Osteoblast (primary cell): Measurements from ENCODE around the gene SEMA4B. TPM values are rescaled to one million over a fixed set of nuclear protein-coding genes. Genes with fewer than 3 reads are reported as not detected.
A peak's percentile ranks its signal among the peaks of the same experiment; 100 is the strongest.

Experiments used
- DNase-seq: peaks from one replicate; pipeline ENCODE4 v3.0.0; 2011; ENCODE audit warnings: low spot score, mixed read lengths; ENCODE audit not compliant: insufficient read length; ENCODE audit errors: missing footprints
- H2AFZ ChIP-seq: 2 replicates; pipeline ENCODE4 v1.6.0; 2011; ENCODE audit warnings: mild to moderate bottlenecking, low read length
- H3K27ac ChIP-seq: 2 replicates; pipeline ENCODE4 v1.5.1; 2011; ENCODE audit warnings: mild to moderate bottlenecking, low read depth, low read length, moderate library complexity
- H3K27me3 ChIP-seq: 2 replicates; pipeline ENCODE4 v1.6.0; 2012; ENCODE audit warnings: mild to moderate bottlenecking, control low read depth, inconsistent platforms, low read length, moderate library complexity; ENCODE audit not compliant: insufficient read depth
- H3K36me3 ChIP-seq: 2 replicates; pipeline ENCODE4 v1.5.1; 2011; ENCODE audit warnings: mild to moderate bottlenecking, low read length, control low read depth, moderate library complexity; ENCODE audit not compliant: insufficient read depth
- H3K4me1 ChIP-seq: 2 replicates; pipeline ENCODE4 v1.5.1; 2011; ENCODE audit warnings: mild to moderate bottlenecking, low read length, control low read depth, moderate library complexity; ENCODE audit not compliant: insufficient read depth
- H3K4me2 ChIP-seq: 2 replicates; pipeline ENCODE4 v1.6.0; 2011; ENCODE audit warnings: mild to moderate bottlenecking, low read length; ENCODE audit not compliant: insufficient read depth
- H3K4me3 ChIP-seq: fragments of 200-600 bp; sonication (generic); 3 replicates; pipeline ENCODE4 v1.5.1; 2012; ENCODE audit warnings: mild to moderate bottlenecking, low read length, inconsistent platforms; ENCODE audit not compliant: insufficient read depth
- H3K79me2 ChIP-seq: 2 replicates; pipeline ENCODE4 v1.6.0; 2012; ENCODE audit warnings: mild to moderate bottlenecking, low read length, control low read depth, inconsistent platforms; ENCODE audit not compliant: insufficient read depth
- H3K9me3 ChIP-seq: 2 replicates; pipeline ENCODE4 v1.5.1; 2011; ENCODE audit warnings: low read depth, low read length, control low read depth
- H4K20me1 ChIP-seq: 2 replicates; pipeline ENCODE4 v1.6.0; 2012; ENCODE audit warnings: mild to moderate bottlenecking, low read length, control low read depth; ENCODE audit not compliant: insufficient read depth
- CTCF ChIP-seq: IDR thresholded peaks from 2 replicates; pipeline ENCODE4 v1.5.1; 2011; ENCODE audit warnings: mild to moderate bottlenecking, low read depth, low read length, moderate library complexity; ENCODE audit errors: extremely low read depth
- total RNA-seq: library from RNA; depleted of rRNA; stranded (reverse); fragments of >200 nt; gene quantifications from 2 replicates; pipeline ENCODE4 v1.2.3, GENCODE V29; 2012

Gene SEMA4B
- total RNA-seq, 1 donor: 8.7 TPM

- peak; percentile 32 for DNase-seq
- Histone ChIP-seq H3K4me2 (no peak overlapping the region), H3K36me3 (no peaks in the 10 kb centered on the region), H3K9me3 (no peaks in the 10 kb centered on the region), H4K20me1 (peaks cover 3% of the 10 kb centered on the region), H3K4me3 (no peak overlapping the region), H3K27ac (no peak overlapping the region), H3K4me1 (peaks cover 9% of the 10 kb centered on the region), H2AFZ (no peak overlapping the region), H3K27me3 (no peaks in the 10 kb centered on the region), H3K79me2 (no peaks in the 10 kb centered on the region)
- TF ChIP-seq CTCF: no peak
Observed at GRCh38 chr15:90209591-90209990, 8.5 kb downstream of the SEMA4B start.

GRCh38 chr15:90210593-90210992, 9.5 kb downstream of the SEMA4B start:
- Histone ChIP-seq H3K36me3 (no peaks in the 10 kb centered on the region), H3K4me1 (peaks cover 9% of the 10 kb centered on the region), H3K27me3 (no peaks in the 10 kb centered on the region), H4K20me1 (no peaks in the 10 kb centered on the region), H2AFZ (no peak overlapping the region), H3K4me2 (no peak overlapping the region), H3K4me3 (no peak overlapping the region), H3K27ac (no peak overlapping the region), H3K79me2 (no peaks in the 10 kb centered on the region), H3K9me3 (no peaks in the 10 kb centered on the region)
- no peak for TF ChIP-seq CTCF
- DNase-seq: no peak

GRCh38 chr15:90211009-90211408, 9.9 kb downstream of the SEMA4B start:
- Histone ChIP-seq H4K20me1 (no peaks in the 10 kb centered on the region), H3K36me3 (no peaks in the 10 kb centered on the region), H2AFZ (peak overlapping the region; percentile 59), H3K27ac (no peak overlapping the region), H3K79me2 (no peaks in the 10 kb centered on the region), H3K4me3 (no peak overlapping the region), H3K4me2 (no peak overlapping the region), H3K27me3 (no peaks in the 10 kb centered on the region), H3K9me3 (no peaks in the 10 kb centered on the region), H3K4me1 (peaks cover 9% of the 10 kb centered on the region)
- DNase-seq: peak; percentile 52
- no peak for TF ChIP-seq CTCF

GRCh38 chr15:90211440-90212143, 10.5 kb downstream of the SEMA4B start:
- Histone ChIP-seq H4K20me1 (no peaks in the 10 kb centered on the region), H3K36me3 (no peaks in the 10 kb centered on the region), H3K4me1 (peaks cover 9% of the 10 kb centered on the region), H3K79me2 (no peaks in the 10 kb centered on the region), H2AFZ (peak overlapping the region; percentile 59), H3K4me3 (no peak overlapping the region), H3K27ac (no peak overlapping the region), H3K27me3 (no peaks in the 10 kb centered on the region), H3K4me2 (peak overlapping the region; percentile 23), H3K9me3 (no peaks in the 10 kb centered on the region)
- no peak for TF ChIP-seq CTCF
- DNase-seq: peak; percentile 96
